Naive thymus-derived CD8-positive, alpha-beta T cell (primary cell): ENCODE measurements around the gene HPSE. TPM values are rescaled to one million over a fixed set of nuclear protein-coding genes. Genes with fewer than 3 reads are reported as not detected.
"Not testable (repeated sequence)": the region's sequence is repeated elsewhere in the genome, so short reads cannot be mapped to it uniquely, and the experiment has no call there.

Experiments
- ATAC-seq, 2 donors: fragments of 150-1000 bp; cut with Tn5 transposase in 1 of 2; sonication (Bioruptor Pico), chemical (Tn5 transposase) in 1 of 2; 1 replicate in 1 of 2; 2 replicates in 1 of 2; pipeline ENCODE4 v1.10.0; 2021; ENCODE audit warnings: mild to moderate bottlenecking in 2 of 2, moderate library complexity in 2 of 2
- POLR2A ChIA-PET: fragments of 350-600 bp; sonication (Branson Sonifier 250); formaldehyde crosslinking; loops from one replicate; lab custom pipeline; 2021; ENCODE audit warnings: antibody characterized with exemption; lab: Charles Lee
- DNase-seq, 10 donors: peaks; one replicate each; pipeline versions ENCODE4 v3.0.0 to v3.0.0-alpha.2; 2020 to 2022
- H3K27ac Mint-ChIP-seq, 10 donors: one replicate each; pipeline ENCODE4 v1.8.0; 2020 to 2022; ENCODE audit warnings: mild to moderate bottlenecking in 10 of 10, mixed read lengths in 10 of 10, moderate library complexity in 4 of 10, inconsistent platforms in 1 of 10
- H3K27me3 Mint-ChIP-seq, 5 donors: one replicate each; pipeline ENCODE4 v1.8.0; 2021 to 2022; ENCODE audit warnings: mixed read lengths in 5 of 5
- H3K36me3 Mint-ChIP-seq, 3 donors: one replicate each; pipeline ENCODE4 v1.8.0; 2020 to 2022; ENCODE audit warnings: mixed read lengths in 3 of 3, mild to moderate bottlenecking in 2 of 3, inconsistent platforms in 1 of 3
- H3K4me1 Mint-ChIP-seq, 4 donors: one replicate each; pipeline ENCODE4 v1.8.0; 2021 to 2022; ENCODE audit warnings: mixed read lengths in 4 of 4
- H3K4me3 Mint-ChIP-seq, 10 donors: one replicate each; pipeline ENCODE4 v1.8.0; 2020 to 2022; ENCODE audit warnings: mild to moderate bottlenecking in 10 of 10, mixed read lengths in 10 of 10, moderate library complexity in 6 of 10, inconsistent platforms in 1 of 10
- H3K9me3 Mint-ChIP-seq, 9 donors: one replicate each; pipeline ENCODE4 v1.8.0; 2020 to 2022; ENCODE audit warnings: mixed read lengths in 9 of 9, mild to moderate bottlenecking in 3 of 9, inconsistent platforms in 1 of 9, moderate library complexity in 1 of 9
- polyA plus RNA-seq, 3 donors: library from polyadenylated mRNA; unstranded; fragments of 300-500 nt; fragmentation: Illumina TruSeq; gene quantifications; one replicate each; pipeline ENCODE4 v1.2.3, GENCODE V29; 2021
- total RNA-seq, 8 experiments: library from RNA in 2 of 8; stranded (reverse) in 2 of 8; gene quantifications; one replicate each; pipeline ENCODE4 v1.2.3 and lab custom pipeline; 2021 to 2026

Gene HPSE
- total and polyA plus RNA-seq, 5 experiments from 2014 or later = 2.5 to 5.3 (median 3.4) TPM

DNA sequence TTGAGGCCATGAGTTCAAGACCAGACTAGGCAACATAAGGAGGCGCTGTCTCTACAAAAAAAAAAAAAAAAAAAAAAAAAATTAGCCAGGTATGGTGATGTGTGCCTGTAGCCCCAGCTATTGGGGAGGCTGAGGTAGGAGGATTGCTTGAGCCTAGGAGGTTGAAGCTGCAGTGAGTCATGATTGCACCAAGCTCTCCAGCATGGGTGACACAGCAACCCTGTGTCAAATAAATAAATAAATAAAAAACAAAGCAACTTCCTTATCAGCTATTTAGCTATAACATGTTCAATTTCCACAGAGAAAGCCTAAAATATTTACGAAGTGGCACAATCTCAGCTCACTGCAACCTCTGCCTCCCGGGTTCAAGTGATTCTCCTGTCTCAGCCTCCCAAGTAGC is 60.7 kb downstream of the HPSE start:
- H3K4me3 Mint-ChIP-seq, H3K27ac Mint-ChIP-seq, H3K9me3 Mint-ChIP-seq, ATAC-seq, H3K27me3 Mint-ChIP-seq, DNase-seq: not testable (repeated sequence)
- H3K36me3 Mint-ChIP-seq = peaks cover 0 to 55% (median 24%) of the 10 kb centered on the region in 3 donors
- POLR2A ChIA-PET = interaction anchor here (0.6 to 1.3 kb wide), 2 partner anchors 10 to 200 kb away, joined by 3 to 5 read pairs; partner anchors contain the start of gene COQ2
- H3K4me1 Mint-ChIP-seq = peaks cover 0 to 24% (median 9%) of the 10 kb centered on the region in 4 donors

DNA sequence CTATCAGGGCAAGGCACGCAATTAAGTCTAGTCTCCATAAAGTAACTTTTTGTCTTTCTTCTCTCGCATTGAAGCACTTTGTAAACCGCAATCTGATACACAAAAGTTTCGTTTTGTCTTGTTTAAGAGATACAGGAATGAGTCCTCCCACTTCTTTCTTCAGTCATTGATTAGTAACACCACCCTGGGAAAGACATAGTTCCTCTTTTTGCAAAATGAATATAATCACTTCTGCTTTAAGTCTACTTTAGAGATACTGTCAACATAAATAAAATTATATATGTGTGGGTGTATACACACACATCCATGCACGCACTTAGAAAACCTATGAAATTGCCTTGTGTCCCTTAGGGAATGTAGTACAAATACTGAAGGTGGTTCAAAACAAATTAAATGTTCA is 61.7 kb downstream of the HPSE start:
- POLR2A ChIA-PET = interaction anchor here (1.3 to 1.5 kb wide), 2 partner anchors 11 kb away, joined by 5 to 10 read pairs; partner anchors contain the start of gene COQ2

DNA sequence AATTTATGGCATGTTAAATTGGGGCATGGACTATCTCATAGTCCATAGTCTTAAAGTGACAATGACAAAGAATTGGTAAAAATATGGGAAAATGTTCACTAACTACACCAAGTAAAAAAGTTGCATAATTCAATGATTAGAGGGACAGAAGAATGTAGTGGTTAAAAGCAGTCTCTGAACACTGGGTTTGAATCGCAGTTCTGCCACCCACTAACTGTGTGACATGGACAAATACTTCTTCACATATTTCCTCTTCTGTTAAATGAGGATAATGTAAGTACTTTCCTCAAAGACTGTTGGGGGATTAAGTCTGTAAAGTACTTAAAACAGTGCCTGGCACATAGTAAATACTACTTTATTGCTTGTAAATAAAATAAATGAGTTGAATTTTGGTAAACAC is 65.4 kb downstream of the HPSE start:
- POLR2A ChIA-PET = no interaction called here
- no peak for DNase-seq
- peaks cover 0 to 52% (median 17%) of the 10 kb centered on the region in 3 donors for H3K36me3 Mint-ChIP-seq
- H3K4me1 Mint-ChIP-seq = peaks cover 0 to 16% (median under 1%) of the 10 kb centered on the region in 4 donors
- no peak overlapping the region for H3K4me3 Mint-ChIP-seq
- ATAC-seq = no peak
- H3K9me3 Mint-ChIP-seq = no peaks in the 10 kb centered on the region
- no peaks in the 10 kb centered on the region for H3K27me3 Mint-ChIP-seq
- peak overlapping the region in 1 of 10 donors; percentile 15 for H3K27ac Mint-ChIP-seq

More for the DNA sequence above, 61.7 kb downstream of the HPSE start:
- Mint-ChIP-seq H3K27ac (peak overlapping the region in 2 of 10 donors; percentile 3 to 45), H3K27me3 (no peaks in the 10 kb centered on the region), H3K9me3 (no peaks in the 10 kb centered on the region), H3K4me1 (peaks cover 0 to 24% (median 9%) of the 10 kb centered on the region in 4 donors), H3K4me3 (no peak overlapping the region), H3K36me3 (peaks cover 0 to 56% (median 19%) of the 10 kb centered on the region in 3 donors)
- ATAC-seq (no peak), DNase-seq (no peak)

DNA sequence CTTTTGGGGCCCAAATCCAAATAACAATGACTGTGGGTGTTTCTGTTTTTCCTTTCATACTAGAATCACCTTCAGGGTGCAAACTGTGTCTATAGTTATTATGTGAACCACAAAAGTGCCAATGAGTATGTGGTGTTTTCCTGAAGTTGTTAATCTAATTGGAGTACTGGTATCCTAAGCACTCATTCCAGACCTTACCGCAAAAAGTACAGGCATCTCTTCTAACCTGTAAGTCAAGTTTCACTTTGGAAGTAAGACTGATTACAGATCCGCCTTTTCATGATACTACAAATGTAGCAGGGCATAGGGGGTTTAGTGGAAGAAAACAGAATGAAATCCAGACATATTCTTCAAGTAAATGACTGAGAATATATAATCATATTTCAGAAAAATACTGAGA is 66.2 kb downstream of the HPSE start:
- Mint-ChIP-seq H3K4me3 (no peak overlapping the region), H3K36me3 (peaks cover 0 to 49% (median 14%) of the 10 kb centered on the region in 3 donors), H3K27me3 (no peaks in the 10 kb centered on the region), H3K4me1 (peaks cover 0 to 14% (median under 1%) of the 10 kb centered on the region in 4 donors), H3K9me3 (no peaks in the 10 kb centered on the region), H3K27ac (no peak overlapping the region)
- ATAC-seq (no peak), DNase-seq (no peak)
- POLR2A ChIA-PET = no interaction called here

DNA sequence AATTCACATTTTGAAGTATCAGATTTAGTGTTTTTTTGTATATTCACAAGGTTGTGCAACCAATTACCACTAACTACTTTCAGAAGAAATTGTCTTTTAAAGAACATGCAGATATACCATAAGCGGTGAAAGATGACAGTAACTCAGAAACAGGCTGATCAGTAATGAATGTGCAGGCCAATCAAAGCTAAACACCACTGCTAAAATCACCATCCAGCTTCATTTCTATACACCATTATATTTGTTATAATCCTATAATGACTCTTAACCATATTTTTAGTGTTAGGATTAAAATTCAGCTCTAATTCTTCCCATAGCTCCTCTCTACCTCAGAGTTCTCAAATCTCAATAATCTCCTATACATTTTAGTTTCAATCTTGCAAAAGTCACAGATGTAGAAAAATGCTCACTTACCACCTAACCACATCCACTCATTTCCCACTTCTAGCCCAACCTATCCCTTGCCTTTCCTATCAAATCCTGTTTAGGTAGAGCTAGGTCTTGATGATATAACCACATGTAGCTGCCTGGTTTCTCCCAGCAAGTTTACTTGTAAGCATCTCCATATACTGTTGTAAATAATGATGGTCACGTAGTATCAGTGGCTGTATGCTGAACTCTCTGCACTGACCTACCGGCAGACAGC is 66.7 kb downstream of the HPSE start:
- DNase-seq (no peak), ATAC-seq (no peak)
- Mint-ChIP-seq H3K9me3 (no peaks in the 10 kb centered on the region), H3K36me3 (peaks cover 0 to 47% (median 12%) of the 10 kb centered on the region in 3 donors), H3K4me1 (peaks cover 0 to 8% (median under 1%) of the 10 kb centered on the region in 4 donors), H3K27me3 (no peaks in the 10 kb centered on the region), H3K4me3 (no peak overlapping the region), H3K27ac (no peak overlapping the region)
- POLR2A ChIA-PET = interaction anchor here (0.7 kb wide), 1 partner anchor 385 kb away, joined by 3 read pairs; no protein-coding TSS in a partner anchor

DNA sequence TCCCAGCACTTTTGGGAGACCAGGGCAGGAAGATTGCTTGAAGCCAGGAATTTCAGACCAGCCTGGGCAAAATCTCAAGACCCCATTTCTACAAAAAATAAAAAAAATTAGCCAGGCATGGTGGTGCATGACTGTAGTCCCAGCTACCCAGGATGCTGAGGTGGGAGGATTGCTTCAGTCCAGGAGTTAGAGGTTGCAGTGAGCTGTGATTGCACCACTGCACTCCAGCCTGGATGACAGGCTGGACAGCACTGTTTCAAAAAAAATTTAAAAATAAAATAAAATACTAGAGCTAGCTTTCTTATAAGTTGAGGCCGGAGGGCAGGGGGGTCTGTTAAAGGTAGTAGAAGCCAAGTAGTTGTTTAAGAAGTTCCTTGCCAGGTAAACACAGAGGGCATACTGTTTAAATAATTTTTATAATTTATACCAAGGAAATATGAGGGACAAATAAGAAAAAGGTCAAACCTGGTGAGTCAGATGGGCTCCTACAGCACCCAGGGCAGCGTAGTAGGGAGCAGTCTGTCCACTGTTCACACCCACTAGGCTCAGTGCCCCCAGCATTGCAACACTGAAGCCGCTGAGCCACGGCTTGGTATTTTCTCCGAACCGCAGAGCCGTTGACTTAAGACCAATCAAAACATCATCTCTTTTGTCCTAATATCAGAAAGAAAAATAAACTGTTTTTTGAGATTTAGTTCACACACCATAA is 67.4 kb downstream of the HPSE start:
- DNase-seq = no peak
- POLR2A ChIA-PET = interaction anchor here (0.5 to 0.7 kb wide), 3 partner anchors 369 to 453 kb away, joined by 3 read pairs; no protein-coding TSS in a partner anchor
- H3K4me3 Mint-ChIP-seq = no peak overlapping the region
- peaks cover 0 to 3% (median under 1%) of the 10 kb centered on the region in 4 donors for H3K4me1 Mint-ChIP-seq
- no peaks in the 10 kb centered on the region for H3K9me3 Mint-ChIP-seq
- peaks cover 0 to 44% (median 12%) of the 10 kb centered on the region in 3 donors for H3K36me3 Mint-ChIP-seq
- no peak for ATAC-seq
- no peaks in the 10 kb centered on the region for H3K27me3 Mint-ChIP-seq
- peak overlapping the region in 1 of 10 donors; percentile 78 for H3K27ac Mint-ChIP-seq

DNA sequence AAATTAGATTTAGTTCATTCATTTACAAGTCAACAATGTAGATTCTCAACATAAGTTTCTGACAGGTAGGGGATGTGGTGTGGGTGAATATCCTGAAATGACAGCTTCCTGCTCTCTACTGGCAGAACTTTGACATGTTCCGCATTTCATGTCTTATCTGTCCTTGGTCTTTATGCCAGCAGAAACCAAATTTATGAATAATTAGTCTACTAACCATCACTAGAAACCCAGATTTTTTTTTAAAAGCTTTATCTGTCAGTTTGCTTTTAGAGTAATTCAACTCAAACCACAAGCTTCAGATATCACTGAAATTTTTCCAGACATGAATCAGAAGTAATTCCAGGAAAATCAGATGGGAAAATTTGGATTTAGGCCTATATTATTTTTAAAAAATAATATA is 68.0 kb downstream of the HPSE start:
- Mint-ChIP-seq H3K9me3 (no peaks in the 10 kb centered on the region), H3K27me3 (no peaks in the 10 kb centered on the region), H3K36me3 (peaks cover 0 to 44% (median 10%) of the 10 kb centered on the region in 3 donors), H3K4me1 (peaks cover 0 to 3% (median under 1%) of the 10 kb centered on the region in 4 donors), H3K27ac (no peak overlapping the region), H3K4me3 (no peak overlapping the region)
- DNase-seq (peak in 1 of 10 donors; percentile 15), ATAC-seq (peak in 1 of 2 donors; percentile 63)
- POLR2A ChIA-PET = interaction anchor here (0.5 kb wide), 1 partner anchor 368 kb away, joined by 3 read pairs; no protein-coding TSS in a partner anchor

DNA sequence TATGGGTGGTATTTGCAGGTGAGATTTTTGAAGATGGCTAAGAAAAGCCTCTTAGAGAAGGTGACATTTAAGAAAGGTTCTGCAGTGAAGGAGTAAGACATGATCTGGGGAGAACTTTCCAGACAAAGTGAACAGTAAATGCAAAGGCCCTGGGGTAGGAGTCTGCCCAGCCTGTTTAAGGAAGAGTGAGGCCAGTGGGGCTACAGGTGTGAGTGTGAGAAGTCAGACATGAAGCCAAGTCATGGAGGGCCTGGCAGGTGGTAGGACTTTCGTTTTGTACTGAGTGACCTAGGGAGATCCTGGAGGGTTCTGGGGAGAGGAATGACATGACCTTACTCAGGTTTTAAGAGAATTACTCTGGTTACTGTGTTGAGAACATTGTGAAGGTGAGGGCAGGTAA is 71.5 kb downstream of the HPSE start:
- Mint-ChIP-seq H3K27ac (peak overlapping the region in 2 of 10 donors; percentile 13 to 45), H3K4me3 (no peak overlapping the region), H3K9me3 (no peaks in the 10 kb centered on the region), H3K4me1 (peaks cover under 1 to 24% (median 8%) of the 10 kb centered on the region in 4 donors), H3K36me3 (peaks cover 3 to 27% (median 3%) of the 10 kb centered on the region in 3 donors), H3K27me3 (no peaks in the 10 kb centered on the region)
- POLR2A ChIA-PET = no interaction called here
- ATAC-seq (no peak), DNase-seq (no peak)

DNA sequence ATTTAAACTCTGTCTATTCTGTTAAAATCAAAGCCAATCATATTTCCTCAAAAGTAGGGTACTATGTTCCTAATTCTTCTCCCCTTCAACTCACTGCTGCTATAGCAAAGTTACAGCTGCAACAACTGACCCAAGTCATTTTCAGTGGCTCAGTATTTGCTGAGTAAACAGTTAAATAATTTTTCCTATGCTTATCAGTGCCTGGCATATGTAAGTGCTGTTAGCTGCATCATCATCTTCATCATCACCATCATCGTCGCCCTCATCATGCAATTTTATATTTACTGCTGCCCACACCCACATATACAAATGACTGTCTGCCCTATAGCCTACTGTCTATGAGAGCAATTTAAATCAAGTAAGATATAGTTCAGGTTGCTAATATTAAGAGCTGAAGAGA is 72.0 kb downstream of the HPSE start:
- Mint-ChIP-seq H3K9me3 (no peaks in the 10 kb centered on the region), H3K4me1 (peaks cover 2 to 28% (median 10%) of the 10 kb centered on the region in 4 donors), H3K27me3 (no peaks in the 10 kb centered on the region), H3K4me3 (no peak overlapping the region), H3K36me3 (peaks cover 3 to 27% (median 8%) of the 10 kb centered on the region in 3 donors), H3K27ac (peak overlapping the region in 2 of 10 donors; percentile 13 to 45)
- DNase-seq (no peak), ATAC-seq (no peak)
- POLR2A ChIA-PET = interaction anchor here (1.0 kb wide), 1 partner anchor 178 kb away, joined by 4 read pairs; no protein-coding TSS in a partner anchor

DNA sequence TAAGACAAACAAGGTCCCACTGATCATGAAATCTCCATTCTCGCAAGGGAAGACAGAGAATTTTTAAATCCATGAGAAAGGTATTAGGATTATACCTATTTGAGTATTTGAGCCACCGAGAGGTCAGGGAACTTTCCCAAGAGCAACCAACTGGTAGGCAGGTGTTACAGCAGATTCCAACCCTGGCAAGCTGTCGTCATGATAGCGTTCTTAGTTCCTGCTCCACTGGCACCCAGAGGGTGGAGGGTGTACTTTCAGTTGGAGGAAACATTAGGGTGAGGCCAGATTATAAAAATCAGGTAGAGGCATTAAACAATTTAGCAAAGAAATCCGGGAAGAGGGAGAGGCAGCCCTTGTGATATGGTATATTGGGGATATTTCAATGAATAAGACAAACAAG is 73.3 kb downstream of the HPSE start:
- ATAC-seq = no peak
- H3K36me3 Mint-ChIP-seq = peaks cover 3 to 23% (median 8%) of the 10 kb centered on the region in 3 donors
- no peaks in the 10 kb centered on the region for H3K9me3 Mint-ChIP-seq
- H3K4me1 Mint-ChIP-seq = peaks cover 2 to 33% (median 9%) of the 10 kb centered on the region in 4 donors
- H3K4me3 Mint-ChIP-seq = no peak overlapping the region
- H3K27me3 Mint-ChIP-seq = no peaks in the 10 kb centered on the region
- H3K27ac Mint-ChIP-seq = peak overlapping the region in 1 of 10 donors; percentile 4
- no peak for DNase-seq
- POLR2A ChIA-PET = interaction anchor here (0.6 to 1.6 kb wide), 4 partner anchors 43 to 213 kb away, joined by 3 to 5 read pairs (median 4); no protein-coding TSS in a partner anchor

DNA sequence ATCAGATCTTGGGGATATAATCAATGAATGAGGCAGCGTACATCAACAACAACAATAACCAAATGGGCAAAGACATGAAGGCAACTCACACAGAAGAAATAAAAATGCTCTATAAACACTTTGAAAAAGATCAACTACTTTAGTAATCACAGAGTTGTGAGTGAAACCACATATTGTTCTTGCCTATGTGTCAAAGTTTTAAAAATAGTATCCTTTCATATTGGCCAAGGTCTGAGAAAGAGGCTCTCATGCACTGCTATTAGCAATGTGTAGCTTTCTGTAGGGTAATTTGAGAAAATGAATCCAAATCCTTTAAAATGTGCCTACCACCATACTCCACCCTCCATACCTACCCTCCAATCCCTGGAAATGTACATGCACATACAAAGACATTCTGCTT is 75.1 kb downstream of the HPSE start:
- no peak overlapping the region for H3K4me3 Mint-ChIP-seq
- POLR2A ChIA-PET = interaction anchor here (0.7 to 1.6 kb wide), 5 partner anchors 147 to 186 kb away, joined by 3 to 7 read pairs (median 4); no protein-coding TSS in a partner anchor
- ATAC-seq (no peak), DNase-seq (no peak)
- peak overlapping the region in 2 of 10 donors; percentile 8 to 51 for H3K27ac Mint-ChIP-seq
- H3K27me3 Mint-ChIP-seq = no peaks in the 10 kb centered on the region
- peaks cover 2 to 42% (median 9%) of the 10 kb centered on the region in 4 donors for H3K4me1 Mint-ChIP-seq
- H3K36me3 Mint-ChIP-seq = peaks cover 0 to 16% (median 8%) of the 10 kb centered on the region in 3 donors
- no peaks in the 10 kb centered on the region for H3K9me3 Mint-ChIP-seq

DNA sequence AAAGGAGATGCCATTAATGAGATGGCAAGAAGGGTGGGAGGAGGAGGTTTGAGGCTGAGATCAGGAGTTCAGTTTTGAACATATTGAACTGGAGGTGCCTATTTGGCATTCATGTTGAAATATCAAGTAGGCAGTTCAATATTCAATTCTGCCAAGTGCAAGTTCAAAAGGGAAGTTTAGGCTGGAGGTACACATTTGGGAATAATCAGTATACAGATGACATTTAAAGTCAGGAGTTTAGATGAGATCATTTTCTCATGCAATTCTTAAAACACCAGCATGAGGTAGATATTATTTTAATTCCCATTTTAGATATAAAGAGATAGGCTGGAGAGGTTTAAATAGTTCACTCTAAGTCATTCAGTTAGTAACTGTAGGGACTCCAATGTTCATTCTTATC is 76.2 kb downstream of the HPSE start:
- ATAC-seq (no peak), DNase-seq (no peak)
- H3K4me1 Mint-ChIP-seq = peaks cover 2 to 47% (median 10%) of the 10 kb centered on the region in 4 donors
- no peaks in the 10 kb centered on the region for H3K27me3 Mint-ChIP-seq
- H3K36me3 Mint-ChIP-seq = peaks cover 0 to 16% (median 8%) of the 10 kb centered on the region in 3 donors
- no peak overlapping the region for H3K4me3 Mint-ChIP-seq
- POLR2A ChIA-PET = no interaction called here
- peak overlapping the region in 2 of 10 donors; percentile 33 to 55 for H3K27ac Mint-ChIP-seq
- H3K9me3 Mint-ChIP-seq = no peaks in the 10 kb centered on the region
